ENCODE data around the gene FBXL15. TPM values are rescaled to one million over a fixed set of nuclear protein-coding genes. Genes with fewer than 3 reads are reported as not detected.
A peak's percentile ranks its signal among the peaks of the same experiment; 100 is the strongest.

The FBXL15 gene
- total RNA-seq, 2 donors from 2014 or later = 9.7 to 11.4 TPM

GRCh38 chr10:102450124-102450373 is 29.4 kb downstream of the FBXL15 start:
- Mint-ChIP-seq H3K4me3 (peak overlapping the region; percentile 81), H3K4me1 (peaks cover 27% of the 10 kb centered on the region), H3K27ac (peak overlapping the region; percentile 97), H3K36me3 (ENCODE audit: low read depth) (peaks cover 7% of the 10 kb centered on the region), H3K27me3 (ENCODE audit: insufficient read depth) (peaks cover 20% of the 10 kb centered on the region), H3K9me3 (no peaks in the 10 kb centered on the region)
- H3K9ac ChIP-seq (ENCODE audit: extremely low read depth, low read length, poor library complexity, severe bottlenecking) = peak overlapping the region; percentile 70
- peaks cover 12% of the 10 kb centered on the region for H3K27me3 ChIP-seq (ENCODE audit: control insufficient read depth, insufficient read depth, low read length, poor library complexity, severe bottlenecking)
- DNase-seq = no peak
- H3K27ac ChIP-seq (ENCODE audit: low read depth, low read length) = no peak overlapping the region
- no peak for TF ChIP-seq CTCF (conservative IDR thresholded peaks at IDR 0.05)
- 0% methylated on average over 7 to 11 of the region's 11 CpGs for WGBS, 2 experiments (ENCODE audit: insufficient coverage in 1 of 2, insufficient read length in 1 of 2)
- H3K4me1 ChIP-seq (ENCODE audit: control insufficient read depth, insufficient read depth, low read length) = peaks cover 8% of the 10 kb centered on the region
- peaks cover 4% of the 10 kb centered on the region for H3K36me3 ChIP-seq (ENCODE audit: control insufficient read depth, insufficient read depth, low read length)
- no peaks in the 10 kb centered on the region for H3K9me3 ChIP-seq (ENCODE audit: control insufficient read depth, low read length)
- H3K4me3 ChIP-seq (ENCODE audit: low read length) = peak overlapping the region; percentile 92

- Histone ChIP-seq H3K9me3 (ENCODE audit: control insufficient read depth, low read length) (no peaks in the 10 kb centered on the region), H3K9ac (ENCODE audit: extremely low read depth, low read length, poor library complexity, severe bottlenecking) (peak overlapping the region; percentile 70), H3K4me1 (ENCODE audit: control insufficient read depth, insufficient read depth, low read length) (peaks cover 8% of the 10 kb centered on the region), H3K27me3 (ENCODE audit: control insufficient read depth, insufficient read depth, low read length, poor library complexity, severe bottlenecking) (peaks cover 12% of the 10 kb centered on the region), H3K36me3 (ENCODE audit: control insufficient read depth, insufficient read depth, low read length) (peaks cover 4% of the 10 kb centered on the region), H3K4me3 (ENCODE audit: low read length) (peak overlapping the region; percentile 92), H3K27ac (ENCODE audit: low read depth, low read length) (no peak overlapping the region)
- peaks cover 31% of the 10 kb centered on the region for H3K4me1 Mint-ChIP-seq
- peaks cover 7% of the 10 kb centered on the region for H3K36me3 Mint-ChIP-seq (ENCODE audit: low read depth)
- TF ChIP-seq CTCF (conservative IDR thresholded peaks at IDR 0.05) = peak; percentile 20
- H3K27me3 Mint-ChIP-seq (ENCODE audit: insufficient read depth) = peaks cover 20% of the 10 kb centered on the region
- H3K4me3 Mint-ChIP-seq = peak overlapping the region; percentile 81
- no peaks in the 10 kb centered on the region for H3K9me3 Mint-ChIP-seq
- 0% methylated on average over 47 to 104 of the region's 104 CpGs for WGBS, 2 experiments (ENCODE audit: insufficient coverage in 1 of 2, insufficient read length in 1 of 2)
- DNase-seq = peak; percentile 92
- peak overlapping the region; percentile 97 for H3K27ac Mint-ChIP-seq
These were observed 29.9 kb downstream of the FBXL15 start for GRCh38 chr10:102450374-102451104.

GRCh38 chr10:102451105-102451969 is 30.7 kb downstream of the FBXL15 start, which contains the start of gene C10orf95:
C10orf95 (minus strand) TSS chr10:102451543; CDS start chr10:102451093, 450 bp downstream.
- no peaks in the 10 kb centered on the region for H3K9me3 ChIP-seq (ENCODE audit: control insufficient read depth, low read length)
- H3K27ac ChIP-seq (ENCODE audit: low read depth, low read length) = no peak within 1 kb of the TSS
- peak within 1 kb of the TSS; percentile 92 for H3K4me3 ChIP-seq (ENCODE audit: low read length)
- no peak for TF ChIP-seq CTCF (conservative IDR thresholded peaks at IDR 0.05)
- Mint-ChIP-seq H3K27me3 (ENCODE audit: insufficient read depth) (peaks cover 24% of the 10 kb centered on the region), H3K4me1 (peaks cover 39% of the 10 kb centered on the region), H3K4me3 (peak within 1 kb of the TSS; percentile 81), H3K9me3 (no peaks in the 10 kb centered on the region), H3K27ac (no peak within 1 kb of the TSS), H3K36me3 (ENCODE audit: low read depth) (peaks cover 7% of the 10 kb centered on the region)
- DNase-seq = peak; percentile 74
- H3K27me3 ChIP-seq (ENCODE audit: control insufficient read depth, insufficient read depth, low read length, poor library complexity, severe bottlenecking) = peaks cover 12% of the 10 kb centered on the region
- WGBS, 2 experiments (ENCODE audit: insufficient coverage in 1 of 2, insufficient read length in 1 of 2) = 40 to 57% methylated on average over 19 to 28 of the region's 28 CpGs
- H3K4me1 ChIP-seq (ENCODE audit: control insufficient read depth, insufficient read depth, low read length) = peaks cover 12% of the 10 kb centered on the region
- peaks cover 4% of the 10 kb centered on the region for H3K36me3 ChIP-seq (ENCODE audit: control insufficient read depth, insufficient read depth, low read length)
- peak within 1 kb of the TSS; percentile 41 for H3K9ac ChIP-seq (ENCODE audit: extremely low read depth, low read length, poor library complexity, severe bottlenecking)
